K562 (cell line): ENCODE results near the gene SLAMF6. TPM values are rescaled to one million over a fixed set of nuclear protein-coding genes. Genes with fewer than 3 reads are reported as not detected.
A peak's percentile ranks its signal among the peaks of the same experiment; 100 is the strongest.

ENCODE experiments used
- ATAC-seq: fragments of 200-7000 bp; cut with Tn5 transposase; 3 replicates; pipeline ENCODE4 v1.9.1; 2020; ENCODE audit warnings: moderate library complexity
- BruUV-seq: library from RNA; stranded (reverse); fragments of 400-500 nt; replicated peaks from 2 replicates; lab custom pipeline; 2021; lab: Mats Ljungman, UMichigan
- CTCF ChIA-PET: fragments of 300-600 bp; formaldehyde crosslinking; extraction: SDS; loops from one replicate; lab custom pipeline; 2021; ENCODE audit warnings: low intra/inter-chr PET ratio; lab: Yijun Ruan, JAX
- POLR2A ChIA-PET: fragments of 300-600, 350-650 bp; sonication (Branson Sonifier 250); formaldehyde crosslinking; extraction: SDS; loops from one replicate; lab custom pipeline; 2021; ENCODE audit warnings: antibody characterized with exemption, inconsistent platforms; lab: Yijun Ruan, JAX
- DNase-seq, 4 experiments: peaks; one replicate each; pipeline versions ENCODE4 v3.0.0 to v3.0.0-alpha.2; 2011 to 2018; ENCODE audit warnings: low spot score in 3 of 4, mixed read lengths in 3 of 4; ENCODE audit errors: extremely low read depth in 1 of 4
- FAIRE-seq: peaks from 2 replicates; lab custom pipeline; 2011; peaks lifted over from hg19 to GRCh38; lab: Jason Lieb, UNC
- H2AFZ ChIP-seq: 2 replicates; pipeline ENCODE4 v1.6.0; 2011; ENCODE audit warnings: low read depth, low read length, control low read depth, inconsistent platforms
- H3K27ac ChIP-seq: fragments of 200-600 bp; 3 replicates; pipeline ENCODE4 v1.8.0; 2011; ENCODE audit warnings: low read depth, mild to moderate bottlenecking, control low read depth, inconsistent platforms, low read length, moderate library complexity, mixed read lengths; ENCODE audit errors: extremely low read depth
- H3K27me3 ChIP-seq, 2 experiments: fragments of 300-600 bp in 1 of 2; 2 replicates in 1 of 2; 3 replicates in 1 of 2; pipeline versions ENCODE4 v1.6.0 to v1.8.0; 2011; ENCODE audit warnings: inconsistent platforms in 2 of 2, low read length in 2 of 2, mild to moderate bottlenecking in 1 of 2, mixed read lengths in 1 of 2, moderate library complexity in 1 of 2; ENCODE audit not compliant: control insufficient read depth in 2 of 2, insufficient read depth in 2 of 2
- H3K36me3 ChIP-seq: fragments of 300-600 bp; 3 replicates; pipeline ENCODE4 v1.8.0; 2011; ENCODE audit warnings: mild to moderate bottlenecking, low read length, inconsistent platforms; ENCODE audit not compliant: control insufficient read depth, insufficient read depth
- H3K4me1 ChIP-seq, 2 experiments: fragments of 200-600 bp in 1 of 2; replicated peaks in 1 of 2; 2 replicates in 1 of 2; 3 replicates in 1 of 2; pipeline versions ENCODE4 v1.5.1 to v1.8.0; 2011; ENCODE audit warnings: inconsistent platforms in 2 of 2, low read length in 2 of 2, mild to moderate bottlenecking in 1 of 2, mixed read lengths in 1 of 2, moderate library complexity in 1 of 2; ENCODE audit not compliant: control insufficient read depth in 2 of 2, insufficient read depth in 2 of 2
- H3K4me2 ChIP-seq: 2 replicates; pipeline ENCODE4 v1.6.1; 2011; ENCODE audit warnings: low read length, control low read depth, inconsistent platforms, mixed read lengths; ENCODE audit not compliant: insufficient read depth
- H3K4me3 ChIP-seq: fragments of 200-600 bp; sonication (generic), shearing (Covaris generic); 2 replicates; pipeline ENCODE4 v1.5.1; 2016; ENCODE audit warnings: control low read depth, inconsistent platforms
- H3K79me2 ChIP-seq: fragments of 200-600 bp; 3 replicates; pipeline ENCODE4 v1.8.0; 2011; ENCODE audit warnings: low read length, inconsistent platforms; ENCODE audit not compliant: control insufficient read depth, insufficient read depth
- H3K9ac ChIP-seq, 2 experiments: 2 replicates each; pipeline versions ENCODE4 v1.6.0 to v1.6.1; 2011; ENCODE audit warnings: low read depth in 2 of 2, low read length in 2 of 2, control low read depth in 1 of 2, inconsistent platforms in 1 of 2, mild to moderate bottlenecking in 1 of 2, mixed read lengths in 1 of 2; ENCODE audit not compliant: insufficient read depth in 1 of 2
- H3K9me1 ChIP-seq: one replicate; pipeline ENCODE4 v1.6.0; 2011; ENCODE audit warnings: inconsistent platforms, mild to moderate bottlenecking, low read length, moderate library complexity; ENCODE audit not compliant: control insufficient read depth, insufficient read depth
- H3K9me3 ChIP-seq: replicated peaks from 2 replicates; pipeline ENCODE4 v1.5.1; 2011; ENCODE audit warnings: low read depth, low read length, inconsistent platforms; ENCODE audit not compliant: control insufficient read depth, insufficient read depth
- H4K20me1 ChIP-seq: replicated peaks from 2 replicates; pipeline ENCODE4 v1.6.1; 2011; ENCODE audit warnings: low read length, inconsistent platforms, mixed read lengths; ENCODE audit not compliant: control insufficient read depth, insufficient read depth
- BHLHE40 ChIP-seq: IDR thresholded peaks from 2 replicates; pipeline ENCODE4 v1.6.1; 2011; ENCODE audit warnings: low read length, improper control_type of control experiment
- CBX1 ChIP-seq: sonication (generic); IDR thresholded peaks from 2 replicates; pipeline ENCODE4 v1.6.1; 2016; ENCODE audit warnings: antibody characterized with exemption, low read depth, mild to moderate bottlenecking
- CBX3 ChIP-seq, 2 experiments: IDR thresholded peaks; 1 replicate in 1 of 2; 2 replicates in 1 of 2; pipeline ENCODE4 v1.6.1; 2012; ENCODE audit warnings: inconsistent platforms in 2 of 2, low read length in 2 of 2, borderline replicate concordance in 1 of 2, control low read depth in 1 of 2
- CC2D1A ChIP-seq: fragments of 450-650 bp; IDR thresholded peaks from 2 replicates; pipeline ENCODE4 v1.6.1; 2017; ENCODE audit warnings: mild to moderate bottlenecking
- EHMT2 ChIP-seq: fragments of 450-650 bp; IDR thresholded peaks from 2 replicates; pipeline ENCODE4 v1.6.1; 2018; ENCODE audit warnings: antibody characterized with exemption
- ETV1 ChIP-seq: fragments of 450-650 bp; conservative IDR thresholded peaks from 2 replicates; pipeline ENCODE4 v1.6.1; 2016; ENCODE audit warnings: missing genetic modification characterization, control low read depth, low read depth, missing compliant biosample characterization
- HNRNPL ChIP-seq: fragments of 200-400 bp; formaldehyde crosslinking; IDR thresholded peaks from 2 replicates; pipeline ENCODE4 v1.6.1; 2017; ENCODE audit warnings: low read depth, mild to moderate bottlenecking, low read length
- RAD21 ChIP-seq, 2 experiments: fragments of 250-450 bp in 1 of 2; fragments of 450-650 bp in 1 of 2; sonication (Bioruptor Pico) in 1 of 2; formaldehyde crosslinking in 1 of 2; IDR thresholded peaks in 1 of 2; conservative IDR thresholded peaks in 1 of 2; 2 replicates each; pipeline versions ENCODE4 v1.4.0 to v1.8.0; 2020 to 2022; ENCODE audit warnings: mild to moderate bottlenecking in 2 of 2, moderate library complexity in 1 of 2
- TRIM28 ChIP-seq: fragments of 450-650 bp; IDR thresholded peaks from 2 replicates; pipeline ENCODE4 v1.6.1; 2017
- ZNF232 ChIP-seq: sonication (generic); formaldehyde crosslinking; IDR thresholded peaks from 2 replicates; pipeline ENCODE4 v1.8.0; 2022; ENCODE audit warnings: mild to moderate bottlenecking, missing genetic modification reagents
- ZNF507 ChIP-seq: conservative IDR thresholded peaks from 2 replicates; pipeline ENCODE4 v1.6.1; 2017; ENCODE audit warnings: missing genetic modification characterization, missing compliant biosample characterization
- WGBS: fragments of 100-300 bp; shearing (Covaris generic); methylation state at CpG from one replicate; pipeline ENCODE4 v1.1.6; 2016; ENCODE audit warnings: low coverage, mixed read lengths; ENCODE audit not compliant: insufficient coverage; ENCODE audit errors: missing lambda C conversion rate; 5-methylcytosine and 5-hydroxymethylcytosine counted together
- in situ Hi-C: fragments of 300-500 bp; cut with MboI; formaldehyde crosslinking; loops from 4 replicates; pipeline ENCODE4 v1.15.0; 2018; ENCODE audit warnings: inconsistent platforms, mixed read lengths
- intact Hi-C: fragments of 100-400 bp; cut with micrococcal nuclease; formaldehyde crosslinking; loops from 2 replicates; pipeline ENCODE4 v1.14.2; 2022
- polyA plus RNA-seq, 8 experiments: library from polyadenylated mRNA; depleted of rRNA in 4 of 8; stranded (reverse) in 5 of 8; unstranded in 3 of 8; fragments of >200 nt; fragmentation: Nextera tagmentation in 2 of 8; fragmentation: Illumina TruSeq in 1 of 8; extraction: Ambion mirVana in 2 of 8; extraction: Trizol in 1 of 8; gene quantifications; 2 replicates each; pipeline versions ENCODE4 v1.2.1 to v1.2.3, GENCODE V29; 2011 to 2014; ENCODE audit warnings: inconsistent platforms in 1 of 8, missing spikeins in 1 of 8
- total RNA-seq, 7 experiments: library from RNA; depleted of rRNA in 6 of 7; stranded (reverse); fragments of >200 nt in 6 of 7; fragmentation: Illumina TruSeq in 2 of 7; extraction: Trizol in 2 of 7; gene quantifications; 2 replicates each; pipeline versions ENCODE4 v1.2.1 to v1.2.3, GENCODE V29; 2011 to 2021; ENCODE audit warnings: low replicate concordance in 1 of 7
- TF ChIP-seq, protein P1 (sequence below): fragments of 250-450 bp; sonication (Bioruptor Pico); IDR thresholded peaks from 2 replicates; pipeline ENCODE4 v1.5.1; 2021; ENCODE audit warnings: mild to moderate bottlenecking

The SLAMF6 gene
- total and polyA plus RNA-seq, 9 of the 15 experiments (the other 6 are each of a cell fraction or from before 2014, with no cell fraction given) = 0.56 to 4.8 (median 1.1) TPM

DNA sequence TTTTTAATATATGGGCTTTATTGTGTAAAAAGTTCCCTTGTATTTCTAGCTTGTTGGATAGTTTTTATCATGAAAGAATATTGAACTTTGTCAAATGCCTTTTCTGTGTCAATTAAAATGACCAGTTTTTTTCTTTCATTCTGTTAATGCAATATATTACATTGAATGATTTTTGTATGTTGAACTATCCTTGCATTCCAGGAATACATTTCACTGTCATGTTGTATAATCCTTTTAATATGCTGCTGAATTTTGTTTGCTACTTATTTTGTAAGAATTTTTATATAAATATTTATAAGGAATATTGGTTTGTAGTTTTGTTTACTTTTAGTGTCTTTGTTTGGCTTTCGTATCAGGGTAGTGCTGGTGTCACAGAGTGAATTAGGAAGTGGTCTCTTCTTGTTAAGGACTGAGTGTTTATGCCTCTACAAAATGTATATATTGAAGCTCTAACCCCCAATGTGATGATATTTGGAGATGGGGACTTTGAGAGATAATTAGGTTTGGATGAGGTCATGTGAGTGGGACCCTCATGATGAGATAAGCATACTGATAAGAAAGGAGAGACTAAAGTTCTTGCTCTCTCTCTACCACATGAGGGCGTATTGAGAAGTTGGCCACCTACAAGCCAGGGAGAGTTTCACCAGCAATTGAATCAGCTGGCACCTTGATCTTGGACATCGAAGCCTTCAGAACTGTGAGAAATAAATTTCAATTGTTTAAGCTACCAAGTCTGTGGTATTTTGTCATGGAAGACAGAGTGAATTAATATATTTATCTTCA is 12.0 kb upstream of the SLAMF6 start:
- Histone ChIP-seq H2AFZ (no peak overlapping the region), H3K9ac (no peak overlapping the region), H3K9me3 (peaks cover 38% of the 10 kb centered on the region), H3K79me2 (no peaks in the 10 kb centered on the region), H3K4me3 (no peak overlapping the region), H4K20me1 (no peaks in the 10 kb centered on the region), H3K9me1 (no peaks in the 10 kb centered on the region), H3K4me1 (peaks cover 12 to 18% of the 10 kb centered on the region in 2 experiments), H3K27me3 (no peaks in the 10 kb centered on the region), H3K27ac (no peak overlapping the region), H3K4me2 (no peak overlapping the region), H3K36me3 (no peaks in the 10 kb centered on the region; the same call in 2 of the 3 replicates)
- intact Hi-C loops (no loop called here), in situ Hi-C loops (no loop called here)
- ATAC-seq (no peak), FAIRE-seq (no peak), DNase-seq (peak in 2 of 4 experiments; percentile 27 to 35)
- ChIA-PET CTCF (no interaction called here), POLR2A (interaction anchor here (0.8 kb wide), 1 partner anchor 20 kb away, joined by 4 read pairs; no protein-coding TSS in a partner anchor)
- 96% methylated on average over 3 of the region's 3 CpGs for WGBS
- BruUV-seq = no TSS peak
- no peak for TF ChIP-seq ZNF232 (CRISPR knock-in tag)
- peak in 1 of 2 experiments; percentile 94; a peak in 2 of 3 replicates for TF ChIP-seq CBX3 (IDR thresholded peaks at IDR 0.05; ENCODE audit: borderline replicate concordance in 1 of 2, low read length in 2 of 2)
- peak in 1 of 2 experiments; percentile 35; a peak in 2 of 4 replicates for TF ChIP-seq RAD21 (CRISPR knock-in tag; conservative IDR thresholded peaks at IDR 0.05 in 1 of 2, IDR thresholded peaks at IDR 0.05 in 1 of 2)
- 0 out of 2 replicates have a peak, but pooled peaks have one; percentile 10 for TF ChIP-seq EHMT2
- 0 out of 2 replicates have a peak, but pooled peaks have one; percentile 22 for TF ChIP-seq ZNF507 (tag)
- TF ChIP-seq, protein P1, sequence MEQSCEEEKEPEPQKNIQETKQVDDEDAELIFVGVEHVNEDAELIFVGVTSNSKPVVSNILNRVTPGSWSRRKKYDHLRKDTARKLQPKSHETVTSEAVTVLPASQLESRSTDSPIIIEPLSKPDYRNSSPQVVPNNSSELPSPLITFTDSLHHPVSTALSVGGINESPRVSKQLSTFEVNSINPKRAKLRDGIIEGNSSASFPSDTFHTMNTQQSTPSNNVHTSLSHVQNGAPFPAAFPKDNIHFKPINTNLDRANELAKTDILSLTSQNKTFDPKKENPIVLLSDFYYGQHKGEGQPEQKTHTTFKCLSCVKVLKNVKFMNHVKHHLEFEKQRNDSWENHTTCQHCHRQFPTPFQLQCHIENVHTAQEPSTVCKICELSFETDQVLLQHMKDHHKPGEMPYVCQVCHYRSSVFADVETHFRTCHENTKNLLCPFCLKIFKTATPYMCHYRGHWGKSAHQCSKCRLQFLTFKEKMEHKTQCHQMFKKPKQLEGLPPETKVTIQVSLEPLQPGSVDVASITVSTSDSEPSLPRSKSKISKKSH (CRISPR knock-in tag) = 0 out of 2 replicates have a peak, but pooled peaks have one; percentile 49
- TF ChIP-seq TRIM28 = peak; percentile 76; the same call in 1 of the 2 replicates
- TF ChIP-seq CBX1 = peak; percentile 58; the same call in 1 of the 2 replicates
- no peak for TF ChIP-seq BHLHE40
- no peak for TF ChIP-seq HNRNPL
- no peak for TF ChIP-seq ETV1
- 0 out of 2 replicates have a peak, but pooled peaks have one; percentile 14 for TF ChIP-seq CC2D1A
